HepG2 (cell line): Measurements from ENCODE around the gene MRPL58. TPM values are rescaled to one million over a fixed set of nuclear protein-coding genes. Genes with fewer than 3 reads are reported as not detected.

Experiments
- ATAC-seq: fragments of 200-7000 bp; cut with Tn5 transposase; 3 replicates; pipeline ENCODE4 v1.9.1; 2020; ENCODE audit warnings: mild to moderate bottlenecking, moderate library complexity
- BruUV-seq: library from RNA; stranded (reverse); fragments of 400-500 nt; replicated peaks from 2 replicates; lab custom pipeline; 2021; lab: Mats Ljungman, UMichigan
- CTCF ChIA-PET: fragments of 300-600 bp; formaldehyde crosslinking; extraction: SDS; loops from one replicate; lab custom pipeline; 2021; ENCODE audit warnings: low total read pairs, inconsistent platforms, low intra/inter-chr PET ratio; lab: Yijun Ruan, JAX
- POLR2A ChIA-PET: fragments of 350-600 bp; sonication (Branson Sonifier 250); formaldehyde crosslinking; loops from one replicate; lab custom pipeline; 2020; ENCODE audit warnings: antibody characterized with exemption, inconsistent platforms; lab: Yijun Ruan, JAX
- DNase-seq: peaks from one replicate; pipeline ENCODE4 v3.0.0-alpha.2; 2015; ENCODE audit warnings: low spot score
- FAIRE-seq: peaks from 3 replicates; lab custom pipeline; 2011; peaks lifted over from hg19 to GRCh38; lab: Jason Lieb, UNC
- H2AFZ ChIP-seq: one replicate; pipeline ENCODE4 v1.6.1; 2011; ENCODE audit warnings: low read length, inconsistent platforms
- H3K27ac ChIP-seq: fragments of 300-600 bp; 3 replicates; pipeline ENCODE4 v1.8.0; 2011; ENCODE audit warnings: mixed run types, mild to moderate bottlenecking, mixed read lengths, low read length, inconsistent platforms; ENCODE audit not compliant: insufficient read depth; ENCODE audit errors: extremely low read length
- H3K27me3 ChIP-seq, 2 experiments: fragments of 200-600 bp in 1 of 2; 2 replicates in 1 of 2; 3 replicates in 1 of 2; pipeline versions ENCODE4 v1.6.0 to v1.8.0; 2011; ENCODE audit warnings: low read length in 2 of 2, mild to moderate bottlenecking in 2 of 2, moderate library complexity in 2 of 2, inconsistent platforms in 1 of 2; ENCODE audit not compliant: insufficient read depth in 2 of 2, control insufficient read depth in 1 of 2
- H3K36me3 ChIP-seq, 2 experiments: fragments of 200-600 bp in 1 of 2; replicated peaks in 1 of 2; 2 replicates in 1 of 2; 3 replicates in 1 of 2; pipeline versions ENCODE4 v1.5.1 to v1.8.0; 2011; ENCODE audit warnings: low read length in 2 of 2, inconsistent platforms in 1 of 2; ENCODE audit not compliant: insufficient read depth in 2 of 2, control insufficient read depth in 1 of 2
- H3K4me1 ChIP-seq: 2 replicates; pipeline ENCODE4 v1.5.1; 2012; ENCODE audit warnings: low read length, inconsistent platforms; ENCODE audit not compliant: insufficient read depth
- H3K4me2 ChIP-seq: 2 replicates; pipeline ENCODE4 v1.6.0; 2011; ENCODE audit warnings: low read depth, low read length, inconsistent platforms
- H3K4me3 ChIP-seq, 3 experiments: fragments of 200-600 bp in 1 of 3; sonication (generic), shearing (Covaris generic) in 1 of 3; replicated peaks in 1 of 3; 2 replicates each; pipeline ENCODE4 v1.5.1; 2011 to 2016; ENCODE audit warnings: low read length in 3 of 3, inconsistent platforms in 2 of 3, low read depth in 2 of 3, mild to moderate bottlenecking in 2 of 3, control low read depth in 1 of 3, mixed read lengths in 1 of 3; ENCODE audit not compliant: insufficient read depth in 1 of 3
- H3K79me2 ChIP-seq: one replicate; pipeline ENCODE4 v1.6.1; 2011; ENCODE audit warnings: low read length, inconsistent platforms; ENCODE audit not compliant: insufficient read depth
- H3K9ac ChIP-seq: 2 replicates; pipeline ENCODE4 v1.6.0; 2011; ENCODE audit warnings: mild to moderate bottlenecking, low read depth, low read length, inconsistent platforms; ENCODE audit not compliant: insufficient read depth
- H3K9me3 ChIP-seq: 2 replicates; pipeline ENCODE4 v1.5.1; 2012; ENCODE audit warnings: mild to moderate bottlenecking, low read length
- H4K20me1 ChIP-seq: 2 replicates; pipeline ENCODE4 v1.6.0; 2011; ENCODE audit warnings: inconsistent platforms, mild to moderate bottlenecking, low read length, moderate library complexity; ENCODE audit not compliant: insufficient read depth
- ADNP ChIP-seq: sonication (generic); formaldehyde crosslinking; IDR thresholded peaks from 2 replicates; pipeline ENCODE4 v1.4.0; 2020; ENCODE audit warnings: missing genetic modification reagents
- CENPT ChIP-seq: sonication (generic); formaldehyde crosslinking; IDR thresholded peaks from 2 replicates; pipeline ENCODE4 v1.8.0; 2022; ENCODE audit warnings: low read depth, mild to moderate bottlenecking, moderate library complexity, missing genetic modification reagents
- GLI4 ChIP-seq: sonication (generic); formaldehyde crosslinking; IDR thresholded peaks from 2 replicates; pipeline ENCODE4 v1.5.1; 2020; ENCODE audit warnings: missing genetic modification reagents, mild to moderate bottlenecking, moderate library complexity, borderline replicate concordance
- NBN ChIP-seq: fragments of 450-650 bp; conservative IDR thresholded peaks from 2 replicates; pipeline ENCODE4 v1.6.1; 2017
- SMAD9 ChIP-seq: sonication (generic); formaldehyde crosslinking; IDR thresholded peaks from 2 replicates; pipeline ENCODE4 v1.5.1; 2020; ENCODE audit warnings: mild to moderate bottlenecking, missing genetic modification reagents
- USF2 ChIP-seq, 2 experiments: sonication (generic) in 1 of 2; formaldehyde crosslinking in 1 of 2; IDR thresholded peaks; 2 replicates each; pipeline versions ENCODE4 v1.5.1 to v1.6.1; 2011 to 2020; ENCODE audit warnings: borderline replicate concordance in 1 of 2, low read depth in 1 of 2, low read length in 1 of 2, mild to moderate bottlenecking in 1 of 2, missing genetic modification reagents in 1 of 2, moderate library complexity in 1 of 2
- ZBTB14 ChIP-seq: sonication (generic); formaldehyde crosslinking; IDR thresholded peaks from 2 replicates; pipeline ENCODE4 v1.4.0; 2020; ENCODE audit warnings: missing genetic modification reagents
- ZFAT ChIP-seq: sonication (generic); formaldehyde crosslinking; conservative IDR thresholded peaks from 2 replicates; pipeline ENCODE4 v1.8.1; 2023; ENCODE audit warnings: missing genetic modification reagents, inconsistent platforms
- ZFP82 ChIP-seq: sonication (generic); formaldehyde crosslinking; IDR thresholded peaks from 2 replicates; pipeline ENCODE4 v1.5.1; 2020; ENCODE audit warnings: mild to moderate bottlenecking, missing genetic modification reagents, borderline replicate concordance
- ZNF331 ChIP-seq: sonication (generic); formaldehyde crosslinking; IDR thresholded peaks from 2 replicates; pipeline ENCODE4 v1.4.0; 2020; ENCODE audit warnings: missing genetic modification reagents
- ZNF367 ChIP-seq: sonication (generic); formaldehyde crosslinking; IDR thresholded peaks from 2 replicates; pipeline ENCODE4 v1.4.0; 2020; ENCODE audit warnings: missing genetic modification reagents, borderline replicate concordance
- ZNF383 ChIP-seq: sonication (generic); formaldehyde crosslinking; IDR thresholded peaks from 2 replicates; pipeline ENCODE4 v1.4.0; 2020; ENCODE audit warnings: missing genetic modification reagents, mild to moderate bottlenecking, borderline replicate concordance
- ZNF572 ChIP-seq: sonication (generic); formaldehyde crosslinking; IDR thresholded peaks from 2 replicates; pipeline ENCODE4 v1.5.1; 2020; ENCODE audit warnings: mild to moderate bottlenecking, missing genetic modification reagents
- WGBS: methylation state at CpG from one replicate; pipeline ENCODE4 v1.1.6; 2017; ENCODE audit warnings: low lambda C conversion rate; 5-methylcytosine and 5-hydroxymethylcytosine counted together
- in situ Hi-C: cut with HindIII; loops from 2 replicates; pipeline ENCODE4 v1.10.0; 2017; ENCODE audit warnings: low pct_unique_long_range_greater_than_20kb; ENCODE audit not compliant: extremely low pct_ligation_motif_present
- intact Hi-C: fragments of 100-400 bp; cut with micrococcal nuclease; formaldehyde crosslinking; loops from one replicate; pipeline ENCODE4 v1.10.0; 2022; ENCODE audit not compliant: unreplicated experiment
- polyA plus RNA-seq, 8 experiments: library from polyadenylated mRNA; depleted of rRNA in 3 of 8; stranded (reverse) in 7 of 8; unstranded in 1 of 8; fragments of >200 nt; fragmentation: Illumina TruSeq in 4 of 8; extraction: Trizol in 4 of 8; gene quantifications; 2 replicates each; pipeline versions ENCODE4 v1.2.1 to v1.2.3, GENCODE V29; 2011 to 2016; ENCODE audit warnings: low read depth in 4 of 8, missing spikeins in 1 of 8, mixed read lengths in 1 of 8; ENCODE audit not compliant: insufficient read depth in 1 of 8
- total RNA-seq, 5 experiments: library from RNA; depleted of rRNA; stranded (reverse); fragments of >200 nt; fragmentation: Illumina TruSeq; extraction: Trizol; gene quantifications; 2 replicates each; pipeline ENCODE4 v1.2.3, GENCODE V29; 2016; ENCODE audit warnings: low read depth in 1 of 5
- TF ChIP-seq, protein P1 (sequence below): sonication (generic); formaldehyde crosslinking; IDR thresholded peaks from 2 replicates; pipeline ENCODE4 v1.4.0; 2020; ENCODE audit warnings: missing genetic modification reagents
- TF ChIP-seq, protein P2 (sequence below): sonication (generic); formaldehyde crosslinking; IDR thresholded peaks from 2 replicates; pipeline ENCODE4 v1.8.0; 2022; ENCODE audit warnings: missing genetic modification reagents, mild to moderate bottlenecking, borderline replicate concordance
- TF ChIP-seq, protein P3 (sequence below): fragments of 450-650 bp; IDR thresholded peaks from 2 replicates; pipeline ENCODE4 v1.6.1; 2016

Gene MRPL58
- total and polyA plus RNA-seq, 2 of the 13 experiments (the other 11 are each of a cell fraction or from before 2014, with no cell fraction given) = 44.9 to 68.9 TPM

DNA sequence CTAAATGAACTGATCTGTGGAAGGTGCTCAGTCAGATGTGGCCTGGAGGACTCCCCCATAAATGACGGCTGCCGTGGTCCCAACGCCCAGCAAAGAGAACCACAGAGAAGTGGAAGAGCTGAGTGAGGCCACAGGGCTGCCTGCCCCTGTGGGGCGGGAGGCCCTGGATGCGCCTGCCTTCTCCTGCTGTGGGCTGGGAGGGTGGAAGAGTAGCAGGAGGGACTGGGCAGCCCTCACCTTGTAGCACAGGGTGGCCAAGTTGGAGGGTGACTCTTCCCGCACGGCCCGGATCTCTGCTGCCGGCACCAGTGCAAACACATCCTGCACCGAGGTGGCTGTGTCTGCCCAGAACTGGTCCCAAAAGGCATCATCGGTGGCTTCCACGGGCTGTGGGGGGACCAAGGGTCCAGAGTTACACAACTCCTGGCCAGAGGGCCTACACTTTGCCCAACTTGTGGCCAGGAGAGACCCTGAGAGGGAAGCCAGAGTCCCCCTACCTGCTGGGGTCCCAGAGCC lies 48.2 kb upstream of the MRPL58 start (continued):
- TF ChIP-seq SMAD9 (no peak), ZNF331 (no peak), CENPT (CRISPR knock-in tag) (no peak)
- TF ChIP-seq, protein P1, sequence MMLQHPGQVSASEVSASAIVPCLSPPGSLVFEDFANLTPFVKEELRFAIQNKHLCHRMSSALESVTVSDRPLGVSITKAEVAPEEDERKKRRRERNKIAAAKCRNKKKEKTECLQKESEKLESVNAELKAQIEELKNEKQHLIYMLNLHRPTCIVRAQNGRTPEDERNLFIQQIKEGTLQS (CRISPR knock-in tag) = no peak

GRCh38 chr17:74964988-74965622 lies 47.4 kb upstream of the MRPL58 start:
- intact Hi-C loops = loop anchor here (5.0 kb wide), 1 partner anchor 173 kb away; no protein-coding TSS in a partner anchor
- H3K4me1 ChIP-seq = peaks cover 17% of the 10 kb centered on the region
- 42% methylated on average over 14 of the region's 14 CpGs for WGBS
- H2AFZ ChIP-seq = no peak overlapping the region
- no TSS peak for BruUV-seq
- no peak overlapping the region for H3K9ac ChIP-seq
- ChIA-PET CTCF (no interaction called here), POLR2A (interaction anchor here (5.2 kb wide), 1 partner anchor 46 kb away, joined by 94 read pairs; the partner anchor contains the start of gene MRPL58)
- peaks cover under 1 to 3% of the 10 kb centered on the region in 2 experiments; a peak in 4 of 5 replicates for H3K27me3 ChIP-seq
- no peaks in the 10 kb centered on the region for H3K79me2 ChIP-seq
- H4K20me1 ChIP-seq = no peaks in the 10 kb centered on the region
- in situ Hi-C loops = loop anchor here (5.0 to 10.0 kb wide), 2 partner anchors 42 to 450 kb away; no protein-coding TSS in a partner anchor
- FAIRE-seq (no peak), ATAC-seq (no peak), DNase-seq (no peak)
- no peak overlapping the region for H3K4me2 ChIP-seq
- H3K4me3 ChIP-seq = no peak overlapping the region
- no peaks in the 10 kb centered on the region for H3K36me3 ChIP-seq
- H3K9me3 ChIP-seq = no peaks in the 10 kb centered on the region
- no peak overlapping the region for H3K27ac ChIP-seq
- no peak for TF ChIP-seq ZNF367
- TF ChIP-seq, protein P2, sequence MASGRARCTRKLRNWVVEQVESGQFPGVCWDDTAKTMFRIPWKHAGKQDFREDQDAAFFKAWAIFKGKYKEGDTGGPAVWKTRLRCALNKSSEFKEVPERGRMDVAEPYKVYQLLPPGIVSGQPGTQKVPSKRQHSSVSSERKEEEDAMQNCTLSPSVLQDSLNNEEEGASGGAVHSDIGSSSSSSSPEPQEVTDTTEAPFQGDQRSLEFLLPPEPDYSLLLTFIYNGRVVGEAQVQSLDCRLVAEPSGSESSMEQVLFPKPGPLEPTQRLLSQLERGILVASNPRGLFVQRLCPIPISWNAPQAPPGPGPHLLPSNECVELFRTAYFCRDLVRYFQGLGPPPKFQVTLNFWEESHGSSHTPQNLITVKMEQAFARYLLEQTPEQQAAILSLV (CRISPR knock-in tag) = no peak
- no peak for TF ChIP-seq ZFP82 (CRISPR knock-in tag)
- TF ChIP-seq ADNP = no peak
- no peak for TF ChIP-seq GLI4 (CRISPR knock-in tag)
- 0 out of 2 replicates have a peak, but pooled peaks have one; percentile 2 for TF ChIP-seq USF2 (IDR thresholded peaks at IDR 0.05; ENCODE audit: low read depth, low read length)
- TF ChIP-seq USF2 (CRISPR knock-in tag; IDR thresholded peaks at IDR 0.05; ENCODE audit: borderline replicate concordance) = no peak
- TF ChIP-seq ZBTB14 (CRISPR knock-in tag) = no peak
- TF ChIP-seq, protein P3, sequence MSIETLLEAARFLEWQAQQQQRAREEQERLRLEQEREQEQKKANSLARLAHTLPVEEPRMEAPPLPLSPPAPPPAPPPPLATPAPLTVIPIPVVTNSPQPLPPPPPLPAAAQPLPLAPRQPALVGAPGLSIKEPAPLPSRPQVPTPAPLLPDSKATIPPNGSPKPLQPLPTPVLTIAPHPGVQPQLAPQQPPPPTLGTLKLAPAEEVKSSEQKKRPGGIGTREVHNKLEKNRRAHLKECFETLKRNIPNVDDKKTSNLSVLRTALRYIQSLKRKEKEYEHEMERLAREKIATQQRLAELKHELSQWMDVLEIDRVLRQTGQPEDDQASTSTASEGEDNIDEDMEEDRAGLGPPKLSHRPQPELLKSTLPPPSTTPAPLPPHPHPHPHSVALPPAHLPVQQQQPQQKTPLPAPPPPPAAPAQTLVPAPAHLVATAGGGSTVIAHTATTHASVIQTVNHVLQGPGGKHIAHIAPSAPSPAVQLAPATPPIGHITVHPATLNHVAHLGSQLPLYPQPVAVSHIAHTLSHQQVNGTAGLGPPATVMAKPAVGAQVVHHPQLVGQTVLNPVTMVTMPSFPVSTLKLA = peak; percentile 95
- TF ChIP-seq ZNF383 = no peak
- no peak for TF ChIP-seq NBN
- TF ChIP-seq ZFAT (CRISPR knock-in tag) = no peak
- TF ChIP-seq ZNF572 (CRISPR knock-in tag) = no peak
